HepG2 (cell line): ENCODE results near the gene F12. TPM values are rescaled to one million over a fixed set of nuclear protein-coding genes. Genes with fewer than 3 reads are reported as not detected.

ENCODE experiments used
- BCL6 ChIP-seq: IDR thresholded peaks from 2 replicates; pipeline ENCODE4 v1.6.1; 2016; ENCODE audit warnings: missing genetic modification reagents, missing compliant biosample characterization
- FLYWCH1 ChIP-seq: sonication (generic); formaldehyde crosslinking; IDR thresholded peaks from 2 replicates; pipeline ENCODE4 v1.8.1; 2023; ENCODE audit warnings: mild to moderate bottlenecking, missing genetic modification reagents
- FOXC1 ChIP-seq: sonication (generic); formaldehyde crosslinking; IDR thresholded peaks from 2 replicates; pipeline ENCODE4 v1.8.0; 2022; ENCODE audit warnings: mild to moderate bottlenecking, missing genetic modification reagents, borderline replicate concordance
- MAZ ChIP-seq, 2 experiments: sonication (generic) in 1 of 2; formaldehyde crosslinking in 1 of 2; IDR thresholded peaks; 2 replicates each; pipeline versions ENCODE4 v1.5.0 to v1.6.1; 2012 to 2020; ENCODE audit warnings: low read depth in 2 of 2, mild to moderate bottlenecking in 2 of 2, borderline replicate concordance in 1 of 2, improper control_type of control experiment in 1 of 2, low read length in 1 of 2, missing genetic modification reagents in 1 of 2, moderate library complexity in 1 of 2
- NCOA1 ChIP-seq: sonication (generic); formaldehyde crosslinking; IDR thresholded peaks from 2 replicates; pipeline ENCODE4 v1.9.0; 2021; ENCODE audit warnings: missing genetic modification reagents
- ONECUT2 ChIP-seq: sonication (generic); formaldehyde crosslinking; IDR thresholded peaks from 2 replicates; pipeline ENCODE4 v1.4.0; 2020; ENCODE audit warnings: missing genetic modification reagents
- PREB ChIP-seq: sonication (generic); formaldehyde crosslinking; IDR thresholded peaks from 2 replicates; pipeline ENCODE4 v1.4.0; 2020; ENCODE audit warnings: missing genetic modification reagents
- RAD21 ChIP-seq: fragments of 450-650 bp; formaldehyde crosslinking; IDR thresholded peaks from 2 replicates; pipeline ENCODE4 v1.5.0; 2020; ENCODE audit warnings: mild to moderate bottlenecking
- RORA ChIP-seq: sonication (generic); formaldehyde crosslinking; IDR thresholded peaks from 2 replicates; pipeline ENCODE4 v1.5.0; 2020; ENCODE audit warnings: mild to moderate bottlenecking, missing genetic modification reagents, moderate library complexity
- SMARCE1 ChIP-seq: fragments of 450-650 bp; IDR thresholded peaks from 2 replicates; pipeline ENCODE4 v1.6.1; 2017; ENCODE audit warnings: borderline replicate concordance
- SNAI1 ChIP-seq: sonication (generic); formaldehyde crosslinking; IDR thresholded peaks from 2 replicates; pipeline ENCODE4 v1.5.0; 2020; ENCODE audit warnings: mild to moderate bottlenecking, missing genetic modification reagents, borderline replicate concordance
- TBP ChIP-seq: sonication (generic); formaldehyde crosslinking; IDR thresholded peaks from 2 replicates; pipeline ENCODE4 v1.5.0; 2020; ENCODE audit warnings: missing genetic modification reagents
- ZNF10 ChIP-seq: sonication (generic); formaldehyde crosslinking; IDR thresholded peaks from 2 replicates; pipeline ENCODE4 v1.4.0; 2020; ENCODE audit warnings: mild to moderate bottlenecking, low read depth, missing genetic modification reagents, borderline replicate concordance
- ZNF34 ChIP-seq: sonication (generic); formaldehyde crosslinking; IDR thresholded peaks from 2 replicates; pipeline ENCODE4 v1.4.0; 2020; ENCODE audit warnings: mild to moderate bottlenecking, missing genetic modification reagents, borderline replicate concordance
- ZNF501 ChIP-seq: sonication (generic); formaldehyde crosslinking; IDR thresholded peaks from 2 replicates; pipeline ENCODE4 v1.5.1; 2020; ENCODE audit warnings: mild to moderate bottlenecking, moderate library complexity, missing genetic modification reagents
- ZNF564 ChIP-seq: sonication (generic); formaldehyde crosslinking; IDR thresholded peaks from 2 replicates; pipeline ENCODE4 v1.8.1; 2023; ENCODE audit warnings: mild to moderate bottlenecking, missing genetic modification reagents
- ZNF713 ChIP-seq: sonication (generic); formaldehyde crosslinking; IDR thresholded peaks from 2 replicates; pipeline ENCODE4 v1.4.0; 2020; ENCODE audit warnings: mild to moderate bottlenecking, missing genetic modification reagents
- ZNF782 ChIP-seq: sonication (generic); formaldehyde crosslinking; IDR thresholded peaks from 2 replicates; pipeline ENCODE4 v1.4.0; 2020; ENCODE audit warnings: missing genetic modification reagents, mild to moderate bottlenecking, borderline replicate concordance
- polyA plus RNA-seq, 8 experiments: library from polyadenylated mRNA; depleted of rRNA in 3 of 8; stranded (reverse) in 7 of 8; unstranded in 1 of 8; fragments of >200 nt; fragmentation: Illumina TruSeq in 4 of 8; extraction: Trizol in 4 of 8; gene quantifications; 2 replicates each; pipeline versions ENCODE4 v1.2.1 to v1.2.3, GENCODE V29; 2011 to 2016; ENCODE audit warnings: low read depth in 4 of 8, missing spikeins in 1 of 8, mixed read lengths in 1 of 8; ENCODE audit not compliant: insufficient read depth in 1 of 8
- total RNA-seq, 5 experiments: library from RNA; depleted of rRNA; stranded (reverse); fragments of >200 nt; fragmentation: Illumina TruSeq; extraction: Trizol; gene quantifications; 2 replicates each; pipeline ENCODE4 v1.2.3, GENCODE V29; 2016; ENCODE audit warnings: low read depth in 1 of 5
- TF ChIP-seq, protein P1 (sequence below): sonication (generic); formaldehyde crosslinking; IDR thresholded peaks from 2 replicates; pipeline ENCODE4 v1.5.0; 2020; ENCODE audit warnings: missing genetic modification reagents, mild to moderate bottlenecking, borderline replicate concordance
- TF ChIP-seq, protein P2 (sequence below): sonication (generic); formaldehyde crosslinking; IDR thresholded peaks from 2 replicates; pipeline ENCODE4 v1.4.0; 2020; ENCODE audit warnings: missing genetic modification reagents, borderline replicate concordance
- TF ChIP-seq, protein P3 (sequence below): sonication (generic); formaldehyde crosslinking; IDR thresholded peaks from 2 replicates; pipeline ENCODE4 v1.8.1; 2023; ENCODE audit warnings: mild to moderate bottlenecking, moderate library complexity, missing genetic modification reagents

Gene F12
- total and polyA plus RNA-seq, 2 of the 13 experiments (the other 11 are each of a cell fraction or from before 2014, with no cell fraction given): 2.5 to 3.0 TPM

GRCh38 chr5:177455661-177456590, 46.6 kb upstream of the F12 start (continued):
- TF ChIP-seq PREB: no peak
- TF ChIP-seq, protein P1, sequence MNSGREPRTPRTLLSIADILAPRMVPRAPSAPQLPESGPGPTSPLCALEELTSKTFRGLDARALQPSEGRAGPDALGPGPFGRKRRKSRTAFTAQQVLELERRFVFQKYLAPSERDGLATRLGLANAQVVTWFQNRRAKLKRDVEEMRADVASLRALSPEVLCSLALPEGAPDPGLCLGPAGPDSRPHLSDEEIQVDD (CRISPR knock-in tag): no peak
- TF ChIP-seq SNAI1: 0 out of 2 replicates have a peak, but pooled peaks have one; percentile 31
- TF ChIP-seq SMARCE1: no peak
- no peak for TF ChIP-seq NCOA1 (CRISPR knock-in tag)
- no peak for TF ChIP-seq ZNF782
- TF ChIP-seq, protein P2, sequence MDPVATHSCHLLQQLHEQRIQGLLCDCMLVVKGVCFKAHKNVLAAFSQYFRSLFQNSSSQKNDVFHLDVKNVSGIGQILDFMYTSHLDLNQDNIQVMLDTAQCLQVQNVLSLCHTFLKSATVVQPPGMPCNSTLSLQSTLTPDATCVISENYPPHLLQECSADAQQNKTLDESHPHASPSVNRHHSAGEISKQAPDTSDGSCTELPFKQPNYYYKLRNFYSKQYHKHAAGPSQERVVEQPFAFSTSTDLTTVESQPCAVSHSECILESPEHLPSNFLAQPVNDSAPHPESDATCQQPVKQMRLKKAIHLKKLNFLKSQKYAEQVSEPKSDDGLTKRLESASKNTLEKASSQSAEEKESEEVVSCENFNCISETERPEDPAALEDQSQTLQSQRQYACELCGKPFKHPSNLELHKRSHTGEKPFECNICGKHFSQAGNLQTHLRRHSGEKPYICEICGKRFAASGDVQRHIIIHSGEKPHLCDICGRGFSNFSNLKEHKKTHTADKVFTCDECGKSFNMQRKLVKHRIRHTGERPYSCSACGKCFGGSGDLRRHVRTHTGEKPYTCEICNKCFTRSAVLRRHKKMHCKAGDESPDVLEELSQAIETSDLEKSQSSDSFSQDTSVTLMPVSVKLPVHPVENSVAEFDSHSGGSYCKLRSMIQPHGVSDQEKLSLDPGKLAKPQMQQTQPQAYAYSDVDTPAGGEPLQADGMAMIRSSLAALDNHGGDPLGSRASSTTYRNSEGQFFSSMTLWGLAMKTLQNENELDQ (CRISPR knock-in tag): no peak
- TF ChIP-seq RORA (CRISPR knock-in tag): no peak
- no peak for TF ChIP-seq BCL6
- no peak for TF ChIP-seq FLYWCH1 (CRISPR knock-in tag)
- peak; percentile 39; the same call in 1 of the 2 replicates for TF ChIP-seq RAD21 (CRISPR knock-in tag)
- no peak for TF ChIP-seq ONECUT2
- TF ChIP-seq MAZ (IDR thresholded peaks at IDR 0.05; ENCODE audit: borderline replicate concordance, low read depth, low read length): peak; percentile 23; the same call in 1 of the 2 replicates
- TF ChIP-seq MAZ (CRISPR knock-in tag; IDR thresholded peaks at IDR 0.05; ENCODE audit: low read depth): peak; percentile 63; the same call in 1 of the 2 replicates
- TF ChIP-seq ZNF713 (CRISPR knock-in tag): no peak
- TF ChIP-seq TBP (CRISPR knock-in tag): no peak
- TF ChIP-seq ZNF10 (CRISPR knock-in tag): no peak
- TF ChIP-seq, protein P3, sequence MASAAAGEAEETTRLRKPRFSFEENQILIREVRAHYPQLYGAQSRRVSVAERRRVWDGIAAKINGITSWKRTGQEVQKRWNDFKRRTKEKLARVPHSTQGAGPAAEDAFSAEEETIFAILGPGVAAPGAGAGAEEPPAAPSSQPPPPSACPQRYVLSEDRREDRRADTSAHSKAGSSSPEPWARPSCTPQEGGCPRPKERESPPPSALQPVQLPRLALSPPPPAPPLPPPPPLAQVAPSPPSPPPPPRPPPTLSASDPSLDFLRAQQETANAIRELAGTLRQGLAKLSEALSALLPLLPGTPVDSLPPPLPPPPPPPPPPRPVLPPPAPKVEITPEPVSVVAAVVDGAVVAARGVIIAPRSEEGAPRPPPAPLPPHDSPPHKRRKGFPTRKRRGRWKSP: peak; percentile 7; the same call in 1 of the 2 replicates
- no peak; the same call in 1 of the 2 replicates for TF ChIP-seq ZNF501 (CRISPR knock-in tag)
- peak; percentile 14; the same call in 1 of the 2 replicates for TF ChIP-seq ZNF564 (CRISPR knock-in tag)
- TF ChIP-seq ZNF34 (CRISPR knock-in tag): no peak
- no peak for TF ChIP-seq FOXC1 (CRISPR knock-in tag)
